BE2C (cell line): ENCODE measurements around the gene CLPX.

ENCODE experiments used
- DNase-seq: peaks from one replicate; pipeline ENCODE4 v3.0.0-alpha.2; 2020
- H3K27me3 ChIP-seq: fragments of 250-450 bp; sonication (Bioruptor Pico); 2 replicates; pipeline ENCODE4 v1.5.1; 2020; ENCODE audit warnings: mild to moderate bottlenecking
- H3K36me3 ChIP-seq: fragments of 250-450 bp; sonication (Bioruptor Pico); 2 replicates; pipeline ENCODE4 v1.5.1; 2020; ENCODE audit warnings: mild to moderate bottlenecking
- H3K4me1 ChIP-seq: fragments of 250-450 bp; sonication (Bioruptor Pico); 2 replicates; pipeline ENCODE4 v1.5.1; 2020
- H3K4me3 ChIP-seq: 2 replicates; pipeline ENCODE4 v1.5.1; 2011; ENCODE audit warnings: low read depth, low read length
- H3K9me3 ChIP-seq: fragments of 250-450 bp; sonication (Bioruptor Pico); 2 replicates; pipeline ENCODE4 v1.5.1; 2020
- TF ChIP-seq, protein P1 (sequence below): IDR thresholded peaks from 2 replicates; pipeline ENCODE4 v1.5.1; 2012; ENCODE audit warnings: mild to moderate bottlenecking, low read depth, low read length

The CLPX gene

DNA sequence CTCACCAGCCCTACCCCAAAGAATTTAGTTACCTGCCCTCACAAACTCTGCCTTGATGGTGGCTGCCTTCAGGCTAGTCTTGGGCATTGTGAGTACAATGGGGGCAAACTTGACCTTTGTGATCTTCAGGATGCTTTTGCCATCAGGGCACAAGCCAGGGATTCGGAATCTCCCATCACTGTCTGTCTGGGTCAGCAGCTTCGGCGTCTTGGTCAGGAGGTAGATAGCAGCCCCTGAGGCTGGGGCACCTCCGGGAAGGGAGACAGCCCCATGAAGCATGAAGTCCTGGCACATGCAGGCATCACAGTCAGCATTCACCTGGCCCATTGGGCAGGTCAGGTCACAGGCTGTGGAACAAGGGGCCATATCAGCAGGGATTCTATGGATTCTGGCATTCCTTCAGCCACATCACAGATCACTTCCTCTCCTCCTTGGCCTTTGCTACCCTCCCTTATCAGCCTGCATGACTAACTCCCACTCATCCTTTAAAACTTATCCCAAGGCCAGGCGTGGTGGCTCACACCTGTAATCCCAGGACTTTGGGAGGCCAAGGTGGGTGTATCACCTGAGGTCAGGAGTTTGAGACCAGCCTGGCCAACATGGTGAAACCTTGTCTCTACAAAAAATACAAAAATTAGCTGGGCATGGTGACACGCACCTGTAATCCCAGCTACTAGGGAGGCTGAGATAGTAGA is 19.2 kb upstream of the CLPX start:
- no peaks in the 10 kb centered on the region for H3K27me3 ChIP-seq
- H3K4me1 ChIP-seq, result peaks cover 3% of the 10 kb centered on the region; the same call in 1 of the 2 replicates
- TF ChIP-seq, protein P1, sequence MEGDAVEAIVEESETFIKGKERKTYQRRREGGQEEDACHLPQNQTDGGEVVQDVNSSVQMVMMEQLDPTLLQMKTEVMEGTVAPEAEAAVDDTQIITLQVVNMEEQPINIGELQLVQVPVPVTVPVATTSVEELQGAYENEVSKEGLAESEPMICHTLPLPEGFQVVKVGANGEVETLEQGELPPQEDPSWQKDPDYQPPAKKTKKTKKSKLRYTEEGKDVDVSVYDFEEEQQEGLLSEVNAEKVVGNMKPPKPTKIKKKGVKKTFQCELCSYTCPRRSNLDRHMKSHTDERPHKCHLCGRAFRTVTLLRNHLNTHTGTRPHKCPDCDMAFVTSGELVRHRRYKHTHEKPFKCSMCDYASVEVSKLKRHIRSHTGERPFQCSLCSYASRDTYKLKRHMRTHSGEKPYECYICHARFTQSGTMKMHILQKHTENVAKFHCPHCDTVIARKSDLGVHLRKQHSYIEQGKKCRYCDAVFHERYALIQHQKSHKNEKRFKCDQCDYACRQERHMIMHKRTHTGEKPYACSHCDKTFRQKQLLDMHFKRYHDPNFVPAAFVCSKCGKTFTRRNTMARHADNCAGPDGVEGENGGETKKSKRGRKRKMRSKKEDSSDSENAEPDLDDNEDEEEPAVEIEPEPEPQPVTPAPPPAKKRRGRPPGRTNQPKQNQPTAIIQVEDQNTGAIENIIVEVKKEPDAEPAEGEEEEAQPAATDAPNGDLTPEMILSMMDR, result no peak
- no peaks in the 10 kb centered on the region for H3K9me3 ChIP-seq
- no peaks in the 10 kb centered on the region for H3K36me3 ChIP-seq
- DNase-seq, result no peak
- H3K4me3 ChIP-seq, result no peak overlapping the region

DNA sequence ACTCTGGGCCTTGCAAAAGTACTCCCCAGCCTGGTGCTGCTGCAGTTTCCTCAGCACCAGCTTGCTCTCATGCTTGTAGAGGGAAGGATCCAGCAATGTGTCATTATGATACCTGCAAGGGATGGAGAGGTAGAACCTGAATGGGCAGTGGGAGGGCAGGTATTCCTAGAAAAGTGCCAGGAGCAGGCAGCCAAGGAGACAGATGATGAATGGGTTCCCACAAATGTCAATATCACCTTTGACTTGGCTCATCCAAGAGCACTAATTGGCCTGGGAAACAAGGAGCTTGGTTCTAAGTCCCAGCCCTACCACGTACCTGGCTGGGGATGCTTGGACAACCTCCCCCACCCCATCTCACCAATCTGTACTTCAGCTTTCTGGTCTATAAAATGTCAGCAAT is 16.8 kb upstream of the CLPX start:
- no peak overlapping the region for H3K4me3 ChIP-seq
- no peaks in the 10 kb centered on the region for H3K36me3 ChIP-seq
- H3K9me3 ChIP-seq, result no peaks in the 10 kb centered on the region
- DNase-seq, result no peak
- TF ChIP-seq, protein P1, result no peak
- no peaks in the 10 kb centered on the region for H3K4me1 ChIP-seq
- H3K27me3 ChIP-seq, result no peaks in the 10 kb centered on the region

DNA sequence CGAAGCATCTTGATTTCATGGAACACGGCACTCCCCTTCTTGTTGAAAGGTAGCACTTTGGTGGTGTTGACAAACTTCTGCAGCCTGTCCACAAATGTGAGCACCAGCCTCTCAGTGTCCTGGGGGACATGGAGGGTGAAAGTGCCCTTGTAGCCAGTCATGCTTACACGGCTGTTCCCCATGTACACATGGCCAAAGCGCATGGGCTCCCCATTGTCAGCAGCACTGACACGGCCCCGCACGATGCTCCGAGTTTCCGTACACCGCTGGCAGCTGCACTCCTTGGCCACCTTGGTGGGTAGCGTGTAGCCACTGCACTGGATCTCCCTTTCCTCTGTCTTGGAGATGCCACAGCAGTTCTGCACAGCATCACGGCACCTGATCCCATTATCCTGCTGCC is 13.4 kb upstream of the CLPX start:
- Histone ChIP-seq H3K4me1 (no peaks in the 10 kb centered on the region), H3K4me3 (no peak overlapping the region), H3K27me3 (no peaks in the 10 kb centered on the region), H3K36me3 (no peaks in the 10 kb centered on the region), H3K9me3 (no peaks in the 10 kb centered on the region)
- no peak for DNase-seq
- TF ChIP-seq, protein P1, result no peak

DNA sequence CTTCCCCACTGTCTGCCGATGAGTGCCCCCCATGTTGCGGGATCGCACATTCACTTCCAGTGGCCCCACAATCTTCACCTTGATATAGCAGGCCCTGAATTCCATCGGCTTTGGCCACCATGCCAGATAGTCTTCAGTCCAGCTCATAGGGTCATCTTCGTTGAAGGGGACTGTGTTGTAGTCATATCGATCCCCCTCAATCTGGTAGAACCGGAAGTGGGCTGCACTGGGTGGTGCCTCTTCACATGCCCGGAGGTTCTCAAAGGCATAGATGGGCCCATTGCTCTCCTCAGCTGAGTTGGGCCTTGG is 12.1 kb upstream of the CLPX start:
- Histone ChIP-seq H3K4me3 (no peak overlapping the region), H3K27me3 (no peaks in the 10 kb centered on the region), H3K4me1 (no peaks in the 10 kb centered on the region), H3K9me3 (no peaks in the 10 kb centered on the region), H3K36me3 (no peaks in the 10 kb centered on the region)
- TF ChIP-seq, protein P1, result no peak
- no peak for DNase-seq

DNA sequence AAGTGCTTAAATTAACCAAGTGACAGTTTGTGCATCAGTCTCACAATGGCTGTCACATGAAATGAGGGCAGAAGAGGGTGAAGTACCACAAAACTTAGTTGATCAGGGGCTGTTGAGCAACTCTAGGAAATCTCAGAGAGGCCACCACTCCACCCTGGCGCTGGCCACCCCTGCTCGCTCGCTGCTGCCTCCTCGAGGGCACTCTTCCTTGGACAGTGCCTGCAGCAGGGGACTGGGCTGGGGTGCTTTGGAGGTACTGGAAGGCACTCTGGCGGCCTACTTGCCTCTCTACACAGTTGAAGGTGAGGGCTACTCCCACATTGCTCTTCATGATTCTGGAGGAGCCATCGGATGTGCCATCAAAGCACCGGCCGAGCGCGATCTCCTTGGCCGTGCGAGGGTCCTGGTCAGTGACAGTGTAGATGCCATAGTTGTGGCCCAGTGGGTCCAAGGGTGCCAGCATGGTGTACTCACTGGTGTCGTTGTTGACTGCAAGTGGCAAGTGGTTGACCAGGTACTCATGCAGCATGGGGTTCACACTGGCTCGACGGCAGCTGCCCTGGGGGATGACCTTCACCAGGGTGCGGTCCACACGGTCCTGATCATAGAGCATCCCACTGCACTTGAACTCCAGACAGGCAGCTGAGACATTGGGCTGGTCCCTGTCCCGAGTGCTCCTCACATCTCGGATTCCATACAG is 11.6 kb upstream of the CLPX start:
- Histone ChIP-seq H3K9me3 (no peaks in the 10 kb centered on the region), H3K4me3 (no peak overlapping the region), H3K4me1 (no peaks in the 10 kb centered on the region; the same call in 1 of the 2 replicates), H3K36me3 (no peaks in the 10 kb centered on the region), H3K27me3 (no peaks in the 10 kb centered on the region)
- TF ChIP-seq, protein P1, result no peak
- DNase-seq, result no peak

DNA sequence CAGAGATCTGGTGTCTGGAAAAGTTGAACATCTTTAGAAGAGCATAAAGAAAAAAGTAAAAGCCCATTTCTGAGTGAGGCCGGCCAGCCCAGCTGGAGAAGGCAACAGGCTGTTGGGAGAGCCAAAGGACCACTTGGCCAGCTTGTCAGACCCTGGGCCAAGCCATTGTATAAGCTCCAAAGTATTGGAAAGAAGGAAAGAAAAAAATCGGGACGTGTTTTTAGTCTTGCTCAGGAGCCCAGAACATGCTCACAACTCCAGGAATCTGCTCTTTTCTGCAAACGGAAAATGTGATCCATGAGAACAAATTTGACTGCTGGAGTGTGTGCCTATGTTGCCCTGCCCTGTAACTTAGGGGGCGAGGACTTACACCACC is 10.4 kb upstream of the CLPX start:
- H3K4me3 ChIP-seq, result no peak overlapping the region
- H3K4me1 ChIP-seq, result no peaks in the 10 kb centered on the region; the same call in 1 of the 2 replicates
- no peaks in the 10 kb centered on the region for H3K27me3 ChIP-seq
- no peaks in the 10 kb centered on the region for H3K9me3 ChIP-seq
- H3K36me3 ChIP-seq, result no peaks in the 10 kb centered on the region
- DNase-seq, result no peak
- TF ChIP-seq, protein P1, result no peak
